ENCODE measurements around the gene TGFB1I1.
A peak's percentile ranks its signal among the peaks of the same experiment; 100 is the strongest.
"Not testable (repeated sequence)": the region's sequence is repeated elsewhere in the genome, so short reads cannot be mapped to it uniquely, and the experiment has no call there.

The TGFB1I1 gene

DNA sequence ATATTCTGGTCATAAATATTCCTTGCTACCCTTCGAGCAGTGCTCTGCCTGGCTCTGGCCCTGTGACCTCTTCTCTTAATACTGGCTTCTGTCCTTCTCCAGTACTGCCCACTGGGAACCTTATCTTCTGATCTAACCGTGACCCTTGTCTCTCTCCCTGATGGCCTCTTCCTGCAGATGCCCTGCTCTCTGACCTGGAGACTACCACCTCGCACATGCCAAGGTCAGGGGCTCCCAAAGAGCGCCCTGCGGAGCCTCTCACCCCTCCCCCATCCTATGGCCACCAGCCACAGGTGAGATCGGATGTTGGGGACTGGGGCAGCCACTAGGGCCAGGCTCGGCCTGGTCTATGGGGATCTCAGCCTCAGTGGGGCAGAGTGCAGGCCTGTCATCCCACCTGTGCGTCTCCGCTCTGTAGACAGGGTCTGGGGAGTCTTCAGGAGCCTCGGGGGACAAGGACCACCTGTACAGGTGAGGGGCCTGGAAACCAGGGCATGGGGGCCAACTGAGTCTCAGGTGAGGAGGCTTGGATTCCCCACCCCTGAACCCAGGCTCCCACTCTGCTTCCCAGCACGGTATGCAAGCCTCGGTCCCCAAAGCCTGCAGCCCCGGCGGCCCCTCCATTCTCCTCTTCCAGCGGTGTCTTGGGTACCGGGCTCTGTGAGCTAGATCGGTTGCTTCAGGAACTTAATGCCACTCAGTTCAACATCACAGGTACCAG, 1.5 kb downstream of the TGFB1I1 start:
- DNase-seq: no peak

DNA sequence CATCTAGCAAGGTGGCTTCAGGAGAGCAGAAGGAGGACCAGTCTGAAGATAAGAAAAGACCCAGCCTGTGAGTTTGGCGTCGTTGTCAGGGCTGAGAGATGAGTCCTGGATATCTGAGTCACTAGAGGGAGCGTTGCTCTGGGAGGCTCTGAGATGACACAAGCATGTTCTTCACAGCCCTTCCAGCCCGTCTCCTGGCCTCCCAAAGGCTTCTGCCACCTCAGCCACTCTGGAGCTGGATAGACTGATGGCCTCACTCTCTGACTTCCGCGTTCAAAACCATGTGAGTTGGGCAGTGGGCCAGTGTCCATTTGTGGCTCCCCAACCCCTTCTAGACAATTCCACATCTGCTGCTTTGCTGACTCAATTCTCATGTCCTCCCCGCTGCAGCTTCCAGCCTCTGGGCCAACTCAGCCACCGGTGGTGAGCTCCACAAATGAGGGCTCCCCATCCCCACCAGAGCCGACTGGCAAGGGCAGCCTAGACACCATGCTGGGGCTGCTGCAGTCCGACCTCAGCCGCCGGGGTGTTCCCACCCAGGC, 2.3 kb downstream of the TGFB1I1 start:
- peak; percentile 55 for DNase-seq

DNA sequence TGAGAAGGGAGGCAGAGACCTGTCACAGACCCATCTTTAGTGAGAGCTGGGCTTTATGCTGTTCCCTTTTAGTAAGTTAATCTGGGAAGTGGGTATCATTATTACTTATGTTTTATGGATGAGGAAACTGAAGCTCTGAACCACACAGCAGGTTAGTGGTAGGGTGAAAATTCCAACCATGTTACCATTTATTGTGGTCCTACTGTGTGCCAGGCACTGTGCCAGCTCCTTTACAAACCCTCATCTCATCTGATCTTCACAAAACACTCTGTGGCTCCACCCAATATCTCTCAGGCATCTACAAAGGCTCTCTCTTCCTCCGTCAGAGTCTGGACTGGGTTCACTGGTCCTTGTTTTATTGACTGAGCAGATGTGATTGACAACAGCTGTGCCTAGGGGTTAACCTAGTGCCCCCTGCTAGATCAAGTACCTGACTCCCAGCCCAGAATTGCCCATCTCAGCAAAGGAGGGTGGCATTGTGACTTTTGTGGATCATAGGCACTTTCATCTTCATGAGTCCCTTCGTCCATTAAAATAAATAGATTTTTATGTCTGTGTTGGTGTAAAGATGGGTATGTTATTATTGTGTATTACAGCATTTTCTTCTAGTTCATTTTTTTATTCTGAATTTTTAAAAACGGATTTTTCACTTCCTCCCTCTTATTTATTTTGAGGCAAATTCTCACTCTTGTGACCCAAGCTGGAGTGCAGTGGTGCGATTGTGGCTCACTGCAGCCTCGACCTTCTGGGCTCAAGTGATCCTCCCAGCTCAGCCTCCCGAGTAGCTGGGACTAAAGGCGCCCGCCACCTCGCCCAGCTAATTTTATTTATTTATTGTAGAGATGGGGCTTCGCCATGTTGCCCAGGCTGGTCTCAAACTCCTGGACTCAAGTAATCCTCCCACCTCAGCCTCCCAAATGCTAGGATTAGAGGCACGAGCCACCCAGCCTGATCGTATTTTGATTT, 3.1 kb downstream of the TGFB1I1 start:
- no peak for DNase-seq

GRCh38 chr16:31475946-31476302, 4.0 kb downstream of the TGFB1I1 start:
- no peak for DNase-seq

DNA sequence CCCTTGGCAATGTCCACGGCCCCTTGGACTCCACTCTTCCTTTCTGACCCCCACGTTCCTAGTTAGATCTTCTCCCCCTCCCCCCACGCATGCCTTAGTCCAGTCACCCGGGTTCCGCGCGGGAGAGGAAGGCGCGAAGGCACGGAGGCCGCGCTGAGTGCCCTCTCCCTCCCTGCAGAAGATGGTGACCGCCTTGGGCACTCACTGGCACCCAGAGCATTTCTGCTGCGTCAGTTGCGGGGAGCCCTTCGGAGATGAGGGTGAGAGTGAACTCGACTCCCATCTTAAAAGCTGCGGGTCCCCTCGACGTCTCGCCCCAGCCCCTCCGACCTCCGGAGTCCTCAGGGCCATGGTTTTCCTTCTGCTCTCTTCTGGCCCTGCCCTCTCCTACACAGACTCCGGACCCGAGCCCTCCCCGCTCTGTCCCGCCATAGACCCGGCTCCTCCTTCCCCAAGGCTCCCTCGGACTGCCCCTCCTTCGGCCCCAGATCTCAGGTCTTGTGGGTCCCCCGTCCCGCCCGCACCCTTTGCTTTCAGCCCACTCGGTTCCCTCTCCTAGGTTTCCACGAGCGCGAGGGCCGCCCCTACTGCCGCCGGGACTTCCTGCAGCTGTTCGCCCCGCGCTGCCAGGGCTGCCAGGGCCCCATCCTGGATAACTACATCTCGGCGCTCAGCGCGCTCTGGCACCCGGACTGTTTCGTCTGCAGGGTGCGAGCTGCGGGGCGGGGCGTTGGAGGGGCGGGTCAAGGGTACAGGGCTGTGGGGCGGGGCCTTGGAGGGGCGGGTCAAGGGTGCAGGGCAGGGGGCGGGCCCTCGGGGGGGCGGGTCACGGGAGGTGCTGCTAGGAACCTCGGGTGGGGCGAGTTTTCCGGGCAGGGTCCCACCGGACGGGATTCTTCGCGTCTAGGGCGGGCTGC, 4.6 kb downstream of the TGFB1I1 start:
- DNase-seq: peak; percentile 95

- peak; percentile 71 for DNase-seq
Measured at GRCh38 chr16:31477220-31478216, 5.6 kb downstream of the TGFB1I1 start.

DNA sequence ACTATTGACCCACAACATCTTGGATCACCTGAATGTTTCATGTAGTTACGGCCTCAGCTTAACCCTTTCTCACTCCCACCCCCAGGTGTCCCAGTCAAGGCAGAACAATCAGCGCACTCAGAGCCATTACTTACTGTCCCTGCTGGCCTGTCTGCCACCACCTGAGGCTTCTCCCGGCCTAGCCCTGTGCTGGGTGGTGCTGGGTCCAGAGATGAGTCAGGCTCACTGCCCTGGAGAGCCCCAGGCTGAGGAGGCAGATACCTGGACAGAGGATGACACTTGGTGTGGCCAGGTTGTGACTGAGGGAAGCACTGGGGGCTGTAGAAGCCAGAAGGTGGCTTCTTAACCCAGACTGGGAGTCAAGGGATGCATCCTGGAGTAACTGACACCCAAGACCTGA, 7.0 kb downstream of the TGFB1I1 start:
- DNase-seq: no peak

DNA sequence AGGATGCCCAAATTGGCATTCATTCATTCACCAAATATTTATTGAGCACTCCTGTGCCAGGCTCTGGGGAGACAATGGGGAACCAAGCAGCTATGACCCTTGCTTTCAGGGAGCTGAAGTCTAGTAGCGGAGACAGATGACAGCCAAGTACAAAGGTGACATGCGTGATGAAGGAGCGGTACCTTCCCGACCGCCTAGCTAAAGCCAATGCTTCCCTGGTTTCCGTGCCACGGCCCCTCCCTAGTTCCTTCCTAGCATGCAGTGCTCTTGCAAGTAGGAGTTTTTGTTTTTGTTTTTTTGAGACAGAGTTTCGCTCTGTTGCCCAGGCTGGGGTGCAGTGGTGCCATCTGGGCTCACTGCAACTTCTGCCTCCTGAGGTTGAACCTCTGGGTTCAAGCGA, 7.8 kb downstream of the TGFB1I1 start:
- no peak for DNase-seq

- DNase-seq: peak; percentile 45
Measured at GRCh38 chr16:31480851-31481536, 9.0 kb downstream of the TGFB1I1 start.

DNA sequence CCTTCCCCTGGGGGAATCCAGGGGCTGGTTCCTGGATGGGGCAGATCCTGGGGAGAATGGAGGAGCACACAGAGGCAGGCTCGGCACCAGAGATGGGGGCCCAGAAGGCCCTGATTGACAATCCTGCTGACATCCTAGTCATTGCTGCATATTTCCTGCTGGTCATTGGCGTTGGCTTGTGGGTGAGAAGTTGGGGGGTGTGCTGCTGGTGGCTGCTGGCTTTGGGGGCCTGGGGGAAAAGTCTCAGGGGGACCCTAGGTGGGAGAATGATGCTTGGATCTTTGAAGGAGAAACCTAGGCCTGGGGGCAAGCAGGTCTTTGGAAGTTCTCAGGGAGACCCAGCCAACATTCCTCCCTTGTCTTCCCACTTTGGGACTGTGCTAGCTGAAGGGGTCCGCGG, 11.1 kb downstream of the TGFB1I1 start, which contains the start of gene SLC5A2:
TSS of gene SLC5A2 (plus strand) at position 43 of the 400 bp plus-strand sequence. CDS start at position 57, 14 bp downstream.
- no peak for DNase-seq

DNA sequence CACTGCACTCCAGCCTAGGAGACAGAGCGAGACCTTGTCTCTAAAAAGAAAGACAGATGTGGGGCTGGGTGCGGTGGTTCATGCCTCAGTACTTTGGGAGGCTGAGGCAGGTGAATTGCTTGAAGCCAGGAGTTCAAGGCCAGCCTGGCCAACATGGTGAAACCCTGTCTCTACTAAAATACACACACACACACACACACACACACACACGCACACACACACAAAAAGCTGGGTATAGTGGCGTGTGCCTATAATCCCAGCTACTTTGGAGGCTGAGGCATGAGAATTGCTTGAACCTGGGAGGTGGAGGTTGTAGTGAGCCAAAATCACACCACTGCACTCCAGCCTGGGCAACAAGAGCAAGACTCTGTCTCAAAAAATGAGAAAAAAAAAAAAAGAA, 12.1 kb downstream of the TGFB1I1 start:
- not testable (repeated sequence) for DNase-seq

GRCh38 chr16:31484491-31485171, 12.7 kb downstream of the TGFB1I1 start:
- DNase-seq: no peak

DNA sequence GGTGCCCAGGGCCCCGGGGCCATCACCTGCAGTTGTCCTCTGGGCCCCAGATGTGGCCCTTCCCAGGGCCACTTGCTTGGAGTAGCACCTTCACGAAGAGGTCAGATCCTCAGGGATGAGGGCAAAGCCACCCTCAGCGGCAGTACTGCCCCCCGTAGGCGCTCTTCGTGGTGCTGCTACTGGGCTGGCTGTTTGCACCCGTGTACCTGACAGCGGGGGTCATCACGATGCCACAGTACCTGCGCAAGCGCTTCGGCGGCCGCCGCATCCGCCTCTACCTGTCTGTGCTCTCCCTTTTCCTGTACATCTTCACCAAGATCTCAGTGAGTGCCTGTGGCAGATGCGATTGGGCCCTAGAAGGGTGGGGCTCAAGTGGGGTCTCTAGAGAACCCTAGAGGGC, 13.6 kb downstream of the TGFB1I1 start:
- DNase-seq: no peak

GRCh38 chr16:31486045-31486444, 14.1 kb downstream of the TGFB1I1 start:
- DNase-seq: no peak

DNA sequence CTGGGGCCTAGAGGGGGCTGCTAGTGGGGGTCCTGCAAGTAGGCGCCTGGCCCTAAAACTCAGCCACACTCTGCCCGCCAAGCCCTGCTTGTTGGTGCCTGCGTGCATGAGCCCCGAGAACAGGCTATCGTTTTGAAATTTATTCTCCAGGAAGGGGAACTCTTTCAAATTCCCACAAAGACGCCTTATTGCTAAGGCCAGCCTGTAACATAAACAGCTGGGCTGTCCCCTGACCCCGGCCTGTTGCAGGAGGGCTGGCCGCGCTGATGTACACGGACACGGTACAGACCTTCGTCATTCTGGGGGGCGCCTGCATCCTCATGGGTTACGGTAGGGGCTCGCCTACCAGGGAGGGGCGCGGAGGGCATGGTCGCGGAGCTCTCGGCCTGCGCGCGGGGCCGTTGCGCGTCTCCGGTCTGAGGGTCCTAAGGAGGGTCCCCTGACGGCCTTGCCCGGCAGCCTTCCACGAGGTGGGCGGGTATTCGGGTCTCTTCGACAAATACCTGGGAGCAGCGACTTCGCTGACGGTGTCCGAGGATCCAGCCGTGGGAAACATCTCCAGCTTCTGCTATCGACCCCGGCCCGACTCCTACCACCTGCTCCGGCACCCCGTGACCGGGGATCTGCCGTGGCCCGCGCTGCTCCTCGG, 15.2 kb downstream of the TGFB1I1 start:
- no peak for DNase-seq

GRCh38 chr16:31487720-31488467, 15.9 kb downstream of the TGFB1I1 start:
- DNase-seq: peak; percentile 90

DNA sequence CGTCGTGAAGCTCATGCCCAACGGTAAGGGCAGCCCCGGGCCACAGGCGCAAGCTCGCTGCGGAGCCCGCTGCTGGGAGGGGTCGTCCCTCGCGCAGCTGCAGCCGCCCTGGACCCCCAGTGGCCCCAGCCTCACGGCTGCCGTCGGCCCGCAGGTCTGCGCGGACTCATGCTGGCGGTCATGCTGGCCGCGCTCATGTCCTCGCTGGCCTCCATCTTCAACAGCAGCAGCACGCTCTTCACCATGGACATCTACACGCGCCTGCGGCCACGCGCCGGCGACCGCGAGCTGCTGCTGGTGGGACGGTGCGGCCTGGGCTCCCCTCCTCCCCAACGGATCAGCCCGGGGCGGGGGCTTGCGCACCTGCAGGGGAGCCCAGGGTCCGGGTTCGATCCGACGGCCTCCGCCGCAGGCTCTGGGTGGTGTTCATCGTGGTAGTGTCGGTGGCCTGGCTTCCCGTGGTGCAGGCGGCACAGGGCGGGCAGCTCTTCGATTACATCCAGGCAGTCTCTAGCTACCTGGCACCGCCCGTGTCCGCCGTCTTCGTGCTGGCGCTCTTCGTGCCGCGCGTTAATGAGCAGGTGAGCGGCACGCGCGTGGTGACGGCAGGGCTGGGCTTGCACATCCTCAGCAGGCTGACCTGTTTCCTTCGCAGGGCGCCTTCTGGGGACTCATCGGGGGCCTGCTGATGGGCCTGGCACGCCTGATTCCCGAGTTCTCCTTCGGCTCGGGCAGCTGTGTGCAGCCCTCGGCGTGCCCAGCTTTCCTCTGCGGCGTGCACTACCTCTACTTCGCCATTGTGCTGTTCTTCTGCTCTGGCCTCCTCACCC, 16.7 kb downstream of the TGFB1I1 start:
- DNase-seq: no peak

DNA sequence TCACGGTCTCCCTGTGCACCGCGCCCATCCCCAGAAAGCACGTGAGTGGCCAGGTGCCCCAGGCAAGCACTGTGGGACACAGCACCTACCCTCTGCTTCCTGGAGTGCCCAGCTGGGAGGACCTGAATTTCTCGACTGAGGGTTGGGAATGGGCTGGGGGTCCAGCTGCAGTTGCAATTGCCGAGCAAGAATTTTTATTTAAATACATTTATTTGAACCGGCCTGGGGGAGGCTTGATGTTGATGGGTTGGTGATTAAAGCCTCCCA, 17.3 kb downstream of the TGFB1I1 start:
- no peak for DNase-seq

Measured in RPMI8226 (cell line).